ENCODE results near the gene CACYBP. TPM values are rescaled to one million over a fixed set of nuclear protein-coding genes. Genes with fewer than 3 reads are reported as not detected.
A peak's percentile ranks its signal among the peaks of the same experiment; 100 is the strongest.

The CACYBP gene
- total and polyA plus RNA-seq, 2 of the 13 experiments (the other 11 are each of a cell fraction or from before 2014, with no cell fraction given), result 18.4 to 183 TPM

- peak; percentile 49; the same call in 1 of the 2 replicates for TF ChIP-seq FOXP4 (CRISPR knock-in tag; IDR thresholded peaks at IDR 0.05)
- TF ChIP-seq NR2F2 (IDR thresholded peaks at IDR 0.05; ENCODE audit: borderline replicate concordance, low read depth), result peak; percentile 68; the same call in 1 of the 2 replicates
- peak; percentile 9; the same call in 1 of the 2 replicates for TF ChIP-seq CEBPG (CRISPR knock-in tag; IDR thresholded peaks at IDR 0.05)
- TF ChIP-seq FOXP1 (IDR thresholded peaks at IDR 0.05), result no peak
- peak; percentile 60; the same call in 1 of the 2 replicates for TF ChIP-seq FOXP1 (CRISPR knock-in tag; IDR thresholded peaks at IDR 0.05)
- TF ChIP-seq AHDC1 (CRISPR knock-in tag; IDR thresholded peaks at IDR 0.05; ENCODE audit: borderline replicate concordance), result peak; percentile 60; the same call in 1 of the 2 replicates
- peak; percentile 68; the same call in 1 of the 2 replicates for TF ChIP-seq NR2F6 (IDR thresholded peaks at IDR 0.05)
- peak; percentile 51 for TF ChIP-seq NR2F6 (CRISPR knock-in tag; IDR thresholded peaks at IDR 0.05)
- no peak for TF ChIP-seq RERE (CRISPR knock-in tag; IDR thresholded peaks at IDR 0.05; ENCODE audit: low read depth)
- no peak for TF ChIP-seq ZZZ3 (CRISPR knock-in tag; IDR thresholded peaks at IDR 0.05; ENCODE audit: borderline replicate concordance)
- peak; percentile 65 for TF ChIP-seq GATAD2A (CRISPR knock-in tag; IDR thresholded peaks at IDR 0.05)
- no peak for TF ChIP-seq ZNF335 (CRISPR knock-in tag; IDR thresholded peaks at IDR 0.05)
- no peak for TF ChIP-seq SOX13 (IDR thresholded peaks at IDR 0.05)
- TF ChIP-seq SOX13 (CRISPR knock-in tag; conservative IDR thresholded peaks at IDR 0.05 in 1 of 2, IDR thresholded peaks at IDR 0.05 in 1 of 2), result peak in 1 of 2 experiments; percentile 45; a peak in 1 of 4 replicates
- TF ChIP-seq ZBTB46 (CRISPR knock-in tag; IDR thresholded peaks at IDR 0.05; ENCODE audit: borderline replicate concordance), result no peak
These were observed 46.3 kb upstream of the CACYBP start (continued) for GRCh38 chr1:174953285-174954072.

Data from HepG2 (cell line).